Spleen (tissue), 11 donors: Measurements from ENCODE around the gene TYRO3. TPM values are rescaled to one million over a fixed set of nuclear protein-coding genes. Genes with fewer than 3 reads are reported as not detected.

ENCODE experiments used
- DNase-seq: peaks from one replicate; pipeline ENCODE4 v3.0.0-alpha.2; 2020
- H3K27ac ChIP-seq, 8 donors: fragments of 200-600 bp; sonication (generic) in 7 of 8; 1 replicate in 4 of 8; 2 replicates in 4 of 8; pipeline versions ENCODE4 v1.5.0 to v1.8.0; 2016 to 2021; ENCODE audit warnings: inconsistent platforms in 4 of 8, mild to moderate bottlenecking in 4 of 8, moderate library complexity in 1 of 8
- H3K27me3 ChIP-seq, 7 donors: fragments of 200-600 bp; sonication (generic) in 6 of 7; replicated peaks in 1 of 7; 1 replicate in 4 of 7; 2 replicates in 3 of 7; pipeline versions ENCODE4 v1.5.0 to v1.8.0; 2016 to 2021; ENCODE audit warnings: inconsistent platforms in 3 of 7, mild to moderate bottlenecking in 1 of 7
- H3K36me3 ChIP-seq, 6 donors: fragments of 200-600 bp; sonication (generic) in 5 of 6; 1 replicate in 4 of 6; 2 replicates in 2 of 6; pipeline versions ENCODE4 v1.5.0 to v1.8.0; 2016 to 2021; ENCODE audit warnings: inconsistent platforms in 2 of 6
- H3K4me1 ChIP-seq, 6 donors: fragments of 200-600 bp; sonication (generic) in 5 of 6; 1 replicate in 3 of 6; 2 replicates in 3 of 6; pipeline versions ENCODE4 v1.5.0 to v1.8.0; 2016 to 2021; ENCODE audit warnings: inconsistent platforms in 3 of 6
- H3K4me3 ChIP-seq, 8 donors: fragments of 200-600 bp; sonication (generic) in 7 of 8; 1 replicate in 4 of 8; 2 replicates in 4 of 8; pipeline versions ENCODE4 v1.5.0 to v1.8.0; 2016 to 2021; ENCODE audit warnings: inconsistent platforms in 4 of 8, mild to moderate bottlenecking in 4 of 8, moderate library complexity in 2 of 8
- H3K9me3 ChIP-seq, 8 donors: fragments of 200-600 bp; sonication (generic) in 7 of 8; 1 replicate in 4 of 8; 2 replicates in 4 of 8; pipeline versions ENCODE4 v1.5.0 to v1.8.0; 2016 to 2021; ENCODE audit warnings: inconsistent platforms in 4 of 8
- CTCF ChIP-seq, 11 experiments: fragments of 200-600 bp in 7 of 11; fragments of 450-650 bp in 4 of 11; sonication (generic) in 4 of 11; IDR thresholded peaks in 8 of 11; conservative IDR thresholded peaks in 3 of 11; 1 replicate in 7 of 11; 2 replicates in 4 of 11; pipeline versions ENCODE4 v1.4.0 to v1.8.0; 2016 to 2021; ENCODE audit warnings: antibody characterized with exemption in 11 of 11, inconsistent platforms in 4 of 11, mild to moderate bottlenecking in 1 of 11
- POLR2A ChIP-seq, 3 donors: fragments of 450-650 bp; IDR thresholded peaks; one replicate each; pipeline ENCODE4 v1.5.1; 2017; ENCODE audit warnings: antibody characterized with exemption in 3 of 3, mild to moderate bottlenecking in 1 of 3
- POLR2AphosphoS5 ChIP-seq, 3 donors: sonication (generic); formaldehyde crosslinking; IDR thresholded peaks; one replicate each; pipeline ENCODE4 v1.5.1; 2017; ENCODE audit warnings: antibody characterized with exemption in 3 of 3
- WGBS, 5 donors: extraction: QIAGEN DNeasy Blood & Tissue Kit in 3 of 5; methylation state at CpG; one replicate each; pipeline versions ENCODE4 v1.1.5 to v1.1.7; 2013 to 2018; 5-methylcytosine and 5-hydroxymethylcytosine counted together
- intact Hi-C: fragments of 100-400 bp; cut with DNase I; formaldehyde crosslinking; loops from one replicate; pipeline ENCODE4 v1.15.0; 2023; ENCODE audit warnings: low total_unique reads
- polyA plus RNA-seq, 3 donors: library from polyadenylated mRNA; stranded (reverse); fragments of 200-250 nt; gene quantifications; one replicate each; pipeline ENCODE4 v1.2.1, GENCODE V29; 2013
- total RNA-seq, 7 donors: library from RNA; depleted of rRNA in 3 of 7; stranded (reverse); fragments of >200 nt in 3 of 7; fragmentation: NEBNext Ultra II Directional in 4 of 7; extraction: Animal tissue kit (Norgen Biotek cat#: 25700) in 4 of 7; gene quantifications; one replicate each; pipeline versions ENCODE4 v1.1.0 to v1.2.1, GENCODE V29; 2016 to 2021
- donor health status: healthy with polysubstance abuse.
- donor health status: DM: no; HTN: no; CAD: no; lungs with moderate emphysema.
- donor health status: DM: no; HTN: no; CAD: no.
- donor health status: Bipolar disorder and iron deficiency.
- donor health status: healthy.
- donor health status: DM: no; HTN: no; CAD: no.
- donor health status: DM: yes; HTN: yes; CAD: no.

Gene TYRO3
- total and polyA plus RNA-seq, 10 donors: 2.6 to 36.2 (median 19.4) TPM

GRCh38 chr15:41572866-41573265, 13.9 kb downstream of the TYRO3 start:
- Histone ChIP-seq H3K4me1 (peaks cover 0 to 12% (median 3%) of the 10 kb centered on the region in 6 donors), H3K4me3 (no peak overlapping the region), H3K9me3 (no peaks in the 10 kb centered on the region), H3K36me3 (peaks cover 0 to 74% (median 8%) of the 10 kb centered on the region in 6 donors), H3K27ac (no peak overlapping the region), H3K27me3 (no peaks in the 10 kb centered on the region)
- intact Hi-C loops: no loop called here
- DNase-seq: no peak
- no peak for TF ChIP-seq POLR2AphosphoS5 (IDR thresholded peaks at IDR 0.05)
- TF ChIP-seq POLR2A (IDR thresholded peaks at IDR 0.05): no peak
- TF ChIP-seq CTCF (IDR thresholded peaks at IDR 0.05 in 8 of 11, conservative IDR thresholded peaks at IDR 0.05 in 3 of 11): no peak
- WGBS, 5 donors: 89 to 95% (median 93%) methylated on average over 5 to 8 of the region's 8 CpGs

- no peak for DNase-seq
- H3K4me1 ChIP-seq: peaks cover 0 to 6% (median 0%) of the 10 kb centered on the region in 6 donors
- no peaks in the 10 kb centered on the region for H3K9me3 ChIP-seq
- H3K27ac ChIP-seq: no peak overlapping the region
- no peak for TF ChIP-seq POLR2A (IDR thresholded peaks at IDR 0.05)
- no peak for TF ChIP-seq CTCF (IDR thresholded peaks at IDR 0.05 in 8 of 11, conservative IDR thresholded peaks at IDR 0.05 in 3 of 11)
- no peak for TF ChIP-seq POLR2AphosphoS5 (IDR thresholded peaks at IDR 0.05)
- H3K36me3 ChIP-seq: peaks cover 0 to 79% (median 8%) of the 10 kb centered on the region in 6 donors
- 82 to 93% (median 91%) methylated on average over 13 of the region's 13 CpGs for WGBS, 5 donors
- H3K4me3 ChIP-seq: no peak overlapping the region
- intact Hi-C loops: no loop called here
- no peaks in the 10 kb centered on the region for H3K27me3 ChIP-seq
These were observed 14.4 kb downstream of the TYRO3 start for GRCh38 chr15:41573396-41573795.

- Histone ChIP-seq H3K4me3 (no peak overlapping the region), H3K36me3 (peaks cover 0 to 83% (median 8%) of the 10 kb centered on the region in 6 donors), H3K27ac (no peak overlapping the region), H3K9me3 (no peaks in the 10 kb centered on the region), H3K27me3 (no peaks in the 10 kb centered on the region), H3K4me1 (no peaks in the 10 kb centered on the region)
- TF ChIP-seq POLR2AphosphoS5 (IDR thresholded peaks at IDR 0.05): no peak
- TF ChIP-seq POLR2A (IDR thresholded peaks at IDR 0.05): no peak
- no peak for TF ChIP-seq CTCF (IDR thresholded peaks at IDR 0.05 in 8 of 11, conservative IDR thresholded peaks at IDR 0.05 in 3 of 11)
- DNase-seq: no peak
- 76 to 84% (median 82%) methylated on average over 2 of the region's 2 CpGs for WGBS, 5 donors
- intact Hi-C loops: no loop called here
These were observed 15.1 kb downstream of the TYRO3 start for GRCh38 chr15:41574158-41574557.

DNA sequence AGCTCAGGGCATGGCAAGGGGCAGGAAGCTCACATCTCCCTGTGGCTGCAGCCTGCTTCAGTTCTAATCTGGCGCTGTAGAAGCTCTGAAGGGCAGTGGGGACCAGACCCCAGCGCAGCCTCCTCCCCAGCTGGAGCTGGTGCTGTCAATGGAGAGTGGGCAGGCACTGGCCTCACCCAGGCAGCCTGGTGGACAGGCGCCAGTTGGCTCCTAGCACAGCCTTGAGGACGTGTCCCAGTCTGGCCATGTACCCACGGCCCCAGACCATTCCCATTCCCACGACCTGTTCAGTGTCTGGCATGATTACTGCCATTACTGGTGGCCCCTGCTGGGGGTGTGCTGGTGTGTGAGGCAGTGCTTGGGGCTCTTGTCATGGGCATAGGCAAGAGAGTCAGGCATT, 16.3 kb downstream of the TYRO3 start:
- no peak overlapping the region for H3K27ac ChIP-seq
- intact Hi-C loops: no loop called here
- H3K4me3 ChIP-seq: no peak overlapping the region
- WGBS, 5 donors: 67 to 89% (median 81%) methylated on average over 3 to 6 of the region's 6 CpGs
- no peak for DNase-seq
- H3K4me1 ChIP-seq: no peaks in the 10 kb centered on the region
- no peaks in the 10 kb centered on the region for H3K27me3 ChIP-seq
- H3K9me3 ChIP-seq: no peaks in the 10 kb centered on the region
- TF ChIP-seq CTCF (IDR thresholded peaks at IDR 0.05 in 8 of 11, conservative IDR thresholded peaks at IDR 0.05 in 3 of 11) (no peak), POLR2AphosphoS5 (IDR thresholded peaks at IDR 0.05) (peak in 1 of 3 donors; percentile 13), POLR2A (IDR thresholded peaks at IDR 0.05) (no peak)
- peaks cover 0 to 72% (median 8%) of the 10 kb centered on the region in 6 donors for H3K36me3 ChIP-seq
